Renal cortex interstitium (tissue), 11 donors: ENCODE data around the gene TMCC3. TPM values are rescaled to one million over a fixed set of nuclear protein-coding genes. Genes with fewer than 3 reads are reported as not detected.

Experiments used
- DNase-seq, 11 donors: peaks; one replicate each; pipeline ENCODE4 v3.0.0-alpha.2; 2013; ENCODE audit warnings: low read depth in 9 of 11, low spot score in 4 of 11; ENCODE audit errors: extremely low read depth in 1 of 11
- polyA plus RNA-seq, 3 donors: library from polyadenylated mRNA; unstranded; fragments of 120-200 nt; gene quantifications; one replicate each; pipeline ENCODE4 v1.2.1, GENCODE V29; 2013; ENCODE audit not compliant: insufficient read length in 3 of 3

Gene TMCC3
- polyA plus RNA-seq, 3 donors = 39.8 to 41.5 (median 40.2) TPM

DNA sequence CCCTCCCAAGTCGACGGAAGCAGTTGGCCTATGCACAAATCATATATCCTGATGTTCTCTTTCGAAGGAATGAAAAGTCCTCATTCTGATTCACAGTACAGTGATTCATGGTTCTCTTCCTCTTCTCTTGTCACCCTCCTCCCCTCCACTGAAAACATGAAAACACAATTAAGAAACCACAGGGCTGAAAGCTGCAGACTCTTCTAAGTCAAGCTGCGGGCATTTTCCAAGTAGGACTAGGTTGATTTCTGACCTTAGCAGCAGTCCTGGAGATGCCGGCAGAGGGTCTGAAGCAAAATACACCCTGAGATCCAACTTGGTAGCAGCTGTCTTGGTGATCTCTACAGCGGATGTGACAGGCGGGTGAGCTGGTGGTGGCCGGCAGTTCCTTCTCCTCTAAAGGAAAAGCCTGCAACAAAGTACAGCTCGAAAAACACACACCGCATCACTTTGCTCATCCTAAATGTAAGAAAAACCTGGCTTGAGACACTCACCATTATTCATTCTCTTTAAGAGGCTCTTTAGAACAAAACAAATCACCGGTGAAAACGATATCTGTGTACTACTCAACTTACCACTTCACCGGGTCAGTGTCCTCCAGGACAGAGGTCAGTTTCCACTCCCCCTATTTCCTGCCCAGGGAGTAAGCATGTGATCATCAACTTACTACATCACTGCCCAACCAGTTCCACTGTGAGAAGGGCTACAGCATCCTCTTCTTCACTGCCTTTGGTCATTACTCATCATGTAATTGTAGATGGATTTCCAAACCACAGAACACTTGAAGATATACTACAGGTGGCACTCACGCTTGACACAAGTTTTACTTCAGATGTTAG is 6.0 kb downstream of the TMCC3 start:
- DNase-seq = peak in 7 of 11 donors; percentile 52 to 85 (median 78)

DNA sequence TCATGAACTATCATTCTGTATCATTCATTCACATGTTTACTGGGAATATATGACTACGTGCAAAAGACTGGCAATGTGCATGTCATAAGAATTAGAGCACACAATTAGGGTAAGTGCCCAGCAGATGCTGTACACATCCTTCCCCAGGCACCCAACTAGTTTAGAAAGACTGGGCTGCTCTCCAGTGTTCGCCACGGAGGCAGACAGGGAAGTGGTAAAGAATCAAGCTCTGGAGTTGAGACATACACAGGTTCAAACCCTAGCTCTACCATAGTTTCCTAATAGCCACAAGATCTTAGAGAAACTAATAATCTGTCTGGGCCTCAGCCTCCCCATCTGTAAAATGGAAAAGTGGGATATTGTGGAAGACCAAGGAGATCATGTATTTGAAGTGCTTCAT is 6.8 kb downstream of the TMCC3 start:
- no peak for DNase-seq

DNA sequence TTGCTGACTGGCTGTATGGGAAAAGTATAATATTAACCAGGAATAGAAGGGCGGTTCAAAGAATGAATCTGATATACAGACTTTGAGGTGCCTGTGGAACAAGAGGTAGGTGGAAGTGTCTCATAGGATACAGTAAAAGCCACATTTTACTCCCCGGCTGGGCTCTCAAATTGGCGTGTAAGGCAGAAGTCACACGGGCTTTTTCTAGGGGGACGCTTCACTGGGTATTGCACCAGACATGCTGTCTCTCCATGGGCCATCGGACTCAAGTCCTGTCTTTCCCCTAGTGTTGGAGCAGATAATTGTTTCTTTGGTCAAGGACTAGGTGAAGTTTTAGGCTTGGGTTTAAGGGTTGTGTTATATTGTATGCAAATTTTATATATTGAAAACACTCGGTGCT is 9.1 kb downstream of the TMCC3 start:
- DNase-seq = no peak

DNA sequence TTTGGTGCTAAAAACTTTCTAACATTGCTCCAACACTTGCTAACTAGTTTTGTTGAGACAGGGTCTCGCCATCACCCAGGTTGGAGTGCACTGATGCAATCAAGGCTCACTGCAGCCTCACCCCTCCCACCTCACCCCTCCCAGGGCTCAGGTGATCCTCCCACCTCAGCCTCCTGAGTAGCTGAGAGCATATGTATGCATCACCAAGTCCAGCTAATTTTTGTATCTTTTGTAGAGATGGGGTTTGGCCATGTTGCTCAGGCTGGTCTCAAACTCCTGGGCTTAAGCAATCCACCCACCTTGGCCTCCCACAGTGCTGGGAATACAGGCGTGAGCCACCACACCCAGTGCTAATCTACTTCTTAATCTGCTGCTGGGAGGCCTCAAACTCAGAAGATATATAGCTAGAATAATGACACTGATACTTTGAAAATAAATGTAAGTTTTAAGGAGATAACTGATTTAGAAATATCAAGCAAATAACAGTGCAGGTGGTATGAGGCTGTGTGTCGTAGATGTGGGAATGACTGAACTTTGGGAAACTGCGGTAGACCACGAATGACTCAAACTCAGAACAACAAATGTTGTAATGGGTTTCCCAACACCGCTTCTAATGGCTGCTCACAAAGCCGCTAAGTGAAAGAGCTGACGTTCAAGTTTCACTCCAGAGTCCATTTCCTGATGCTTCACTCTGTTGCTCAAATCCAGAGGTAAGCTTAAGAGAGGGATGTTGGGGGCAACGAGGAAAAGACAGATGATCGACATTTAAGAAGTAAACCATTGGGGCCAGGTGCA is 10.0 kb downstream of the TMCC3 start:
- no peak for DNase-seq

DNA sequence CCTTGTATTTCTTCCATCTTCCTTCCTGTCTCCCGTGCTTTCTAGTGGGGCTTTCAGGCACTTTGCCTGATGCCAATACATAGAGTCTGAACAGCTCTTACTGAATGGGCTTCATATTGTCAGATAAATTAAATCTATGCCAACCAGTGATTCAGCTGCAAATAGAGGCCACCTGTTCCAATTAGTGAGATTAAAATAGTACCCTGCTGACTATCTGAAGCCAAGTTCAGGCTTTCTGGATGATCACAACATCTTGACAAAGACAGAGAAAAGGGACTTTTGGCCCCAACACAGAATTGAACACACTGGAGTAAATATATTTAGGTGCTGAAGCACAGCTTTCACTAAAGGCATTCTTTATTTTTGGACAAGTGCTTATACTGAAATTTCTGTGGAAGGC is 11.8 kb downstream of the TMCC3 start:
- no peak for DNase-seq

DNA sequence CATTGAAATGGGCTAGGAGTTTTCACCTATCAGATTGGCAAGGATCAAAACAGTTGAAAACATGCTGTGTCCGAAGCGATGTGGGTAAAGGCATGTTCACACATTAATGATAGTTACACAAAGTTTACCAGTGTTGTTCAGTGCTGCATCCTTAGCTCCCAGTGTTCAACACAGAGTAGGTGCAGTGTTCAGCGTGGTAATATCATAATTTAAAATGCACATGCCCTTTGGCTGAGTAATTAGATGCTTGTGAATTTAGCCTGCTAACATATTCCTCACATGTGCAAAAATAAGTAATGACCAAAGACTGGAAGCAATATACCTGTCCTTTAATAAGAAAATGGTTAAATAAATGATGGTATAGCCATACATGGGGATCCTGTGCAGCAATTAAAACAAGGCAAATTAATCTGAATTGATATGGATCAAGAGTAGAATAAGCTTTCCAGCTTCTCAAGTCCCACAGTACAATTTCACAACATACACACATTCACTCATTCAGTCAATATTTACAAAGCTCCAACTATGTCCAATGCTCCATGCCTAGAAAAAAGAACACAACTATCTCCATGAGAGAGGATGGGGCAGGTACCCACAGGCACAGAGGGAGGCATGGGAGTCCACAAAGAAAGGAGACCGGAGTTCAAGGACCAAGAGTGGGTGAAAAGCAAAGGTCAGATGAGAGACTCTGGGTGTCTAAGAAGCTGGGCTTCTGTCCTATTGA is 12.8 kb downstream of the TMCC3 start:
- DNase-seq = no peak

DNA sequence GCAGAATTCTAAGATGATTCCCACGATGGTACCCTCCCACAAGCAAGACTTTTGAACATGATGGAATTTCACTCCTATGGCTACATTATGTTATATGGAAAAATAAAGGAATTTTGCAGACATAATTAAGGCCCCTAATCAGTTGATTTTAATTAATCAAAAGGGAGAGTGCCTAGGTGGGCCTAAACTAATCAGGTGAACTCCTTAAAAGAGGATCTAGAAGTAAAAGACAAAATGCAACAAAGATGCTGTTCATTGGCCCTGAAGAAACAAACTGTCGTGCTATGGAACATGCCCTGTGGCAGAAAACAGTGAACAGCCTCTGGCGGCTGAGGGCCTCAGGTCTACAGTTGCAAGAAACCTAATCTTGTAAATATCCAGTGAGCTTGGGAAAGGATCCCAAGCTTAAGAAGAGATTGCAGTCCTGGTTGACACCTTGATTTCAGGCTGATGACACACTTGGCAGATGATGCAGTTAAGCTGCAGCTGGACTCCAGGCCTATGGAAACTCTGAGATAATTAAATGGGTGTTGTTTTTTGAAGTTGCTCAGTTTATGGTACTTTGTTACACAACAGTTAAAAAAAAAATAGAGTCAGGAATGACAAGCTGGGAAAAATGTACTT is 13.8 kb downstream of the TMCC3 start:
- DNase-seq = no peak

DNA sequence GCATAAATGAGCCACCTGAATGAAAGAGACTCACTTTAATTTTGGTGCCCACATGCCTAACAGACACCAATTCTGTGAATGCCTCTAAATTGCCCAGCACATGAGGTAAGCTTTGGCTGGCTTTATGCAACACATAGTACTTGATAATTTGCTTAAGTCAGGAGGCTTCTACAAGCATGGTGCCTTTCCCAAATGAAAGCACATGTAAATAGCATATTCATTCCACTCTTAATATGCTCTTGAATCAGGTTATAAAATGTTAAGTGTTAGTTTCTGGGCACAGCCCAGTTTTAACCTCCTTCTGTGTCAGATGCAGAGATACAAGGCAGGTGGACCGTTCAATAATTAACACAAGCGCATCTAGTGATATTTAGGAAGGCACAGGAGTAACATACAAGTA is 15.6 kb downstream of the TMCC3 start:
- no peak for DNase-seq

DNA sequence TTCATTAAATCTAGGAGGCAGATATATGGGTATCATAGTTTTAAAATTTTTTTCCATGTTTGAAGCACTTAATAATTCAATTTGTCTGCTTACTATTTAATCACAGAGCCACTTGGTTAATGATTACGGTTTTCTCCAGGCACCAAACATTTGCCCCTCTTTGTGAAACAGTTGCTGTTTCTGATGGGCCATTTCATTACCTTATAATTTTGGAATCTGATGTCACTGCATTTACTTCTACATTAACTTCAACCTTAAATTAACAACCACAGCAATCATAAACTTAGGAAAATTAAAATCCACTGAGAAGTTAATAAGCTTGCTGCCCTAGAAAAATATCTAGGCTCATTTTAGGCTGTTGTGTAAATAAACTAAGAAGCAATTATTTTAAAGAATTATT is 17.0 kb downstream of the TMCC3 start:
- no peak for DNase-seq

DNA sequence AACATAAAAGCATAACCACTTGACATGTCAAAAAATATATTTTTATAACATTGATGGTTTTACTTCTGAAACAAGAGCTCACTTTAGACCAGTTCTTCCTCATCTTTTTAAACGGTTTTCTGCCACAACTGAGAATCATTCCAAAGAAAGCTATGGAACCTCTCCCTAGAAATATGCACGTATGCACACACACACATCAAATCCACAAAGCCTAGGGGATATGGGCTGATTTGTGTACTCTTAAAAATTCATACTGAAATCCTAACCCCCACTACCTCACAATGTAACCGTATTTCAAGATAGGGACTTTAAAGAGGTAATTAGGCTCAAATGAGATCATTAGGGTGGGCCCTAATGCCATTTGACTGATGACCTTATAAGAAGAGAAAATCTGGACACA is 19.3 kb downstream of the TMCC3 start:
- no peak for DNase-seq

DNA sequence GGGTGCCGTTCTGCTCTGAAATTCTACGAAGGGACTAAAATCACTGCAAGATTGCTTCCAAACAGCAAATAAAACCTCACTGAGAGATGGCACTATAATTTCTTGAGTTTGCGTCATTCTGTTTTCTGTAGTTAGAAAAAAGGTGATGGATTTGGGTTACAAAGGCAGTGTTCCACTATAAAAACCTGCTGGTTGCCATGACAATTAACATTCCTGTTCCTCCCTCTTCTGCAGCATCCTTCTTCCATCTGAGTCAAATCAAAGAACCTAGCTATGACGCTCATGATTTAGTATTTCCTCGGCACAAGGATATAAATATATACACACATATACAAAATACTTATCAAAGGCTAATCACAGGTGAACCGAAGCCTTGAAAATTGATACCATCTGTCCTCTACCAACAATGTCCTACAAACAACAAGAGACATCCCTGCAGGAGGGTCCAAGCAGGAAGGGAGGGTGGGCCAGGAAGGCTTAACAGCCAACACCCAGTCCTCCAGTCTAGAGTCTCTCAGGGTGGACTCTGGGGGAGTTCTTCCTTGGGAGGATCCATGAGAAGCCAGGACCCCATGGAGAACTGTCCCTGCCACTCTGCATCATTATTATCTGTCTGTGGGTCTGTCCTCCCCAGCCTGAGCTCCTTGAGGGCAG is 21.4 kb downstream of the TMCC3 start:
- DNase-seq = no peak

DNA sequence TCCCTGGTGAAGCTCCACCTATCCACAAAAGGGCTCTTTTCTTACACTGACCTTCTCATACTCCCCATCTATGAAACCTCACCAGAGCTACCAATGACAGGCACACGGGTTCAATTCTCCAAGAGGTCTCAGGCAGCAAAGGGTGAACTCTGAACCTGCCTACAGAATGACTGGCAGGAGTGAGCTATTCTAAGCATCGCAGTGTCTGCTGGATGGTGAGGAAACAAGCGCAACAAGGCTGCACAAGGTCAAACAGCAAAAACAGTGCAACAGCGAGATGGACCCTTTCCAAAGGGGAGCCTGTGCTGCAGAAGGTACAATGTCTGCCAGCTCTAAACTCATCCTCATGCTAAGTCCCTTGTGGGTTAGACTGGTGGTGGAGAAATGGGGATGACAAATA is 22.0 kb downstream of the TMCC3 start:
- DNase-seq = no peak

DNA sequence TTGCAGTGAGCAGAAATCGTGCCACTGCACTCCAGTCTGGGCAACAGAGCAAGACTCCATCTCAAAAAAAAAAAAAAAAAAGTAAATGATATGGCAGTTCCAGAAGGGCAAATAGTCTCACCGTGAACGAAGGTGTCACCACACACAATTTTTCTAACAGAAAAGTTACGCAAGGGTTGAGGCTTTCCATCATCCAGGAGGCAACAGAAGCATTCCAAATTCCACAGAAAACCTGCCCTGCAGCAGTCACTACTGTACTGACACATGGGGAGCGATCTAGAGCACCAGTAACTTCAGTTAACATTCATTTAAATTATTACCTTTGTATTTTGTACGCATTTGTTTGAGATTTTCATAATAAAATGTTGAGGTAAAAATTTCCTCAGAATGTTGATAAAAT is 24.8 kb downstream of the TMCC3 start:
- no peak for DNase-seq

DNA sequence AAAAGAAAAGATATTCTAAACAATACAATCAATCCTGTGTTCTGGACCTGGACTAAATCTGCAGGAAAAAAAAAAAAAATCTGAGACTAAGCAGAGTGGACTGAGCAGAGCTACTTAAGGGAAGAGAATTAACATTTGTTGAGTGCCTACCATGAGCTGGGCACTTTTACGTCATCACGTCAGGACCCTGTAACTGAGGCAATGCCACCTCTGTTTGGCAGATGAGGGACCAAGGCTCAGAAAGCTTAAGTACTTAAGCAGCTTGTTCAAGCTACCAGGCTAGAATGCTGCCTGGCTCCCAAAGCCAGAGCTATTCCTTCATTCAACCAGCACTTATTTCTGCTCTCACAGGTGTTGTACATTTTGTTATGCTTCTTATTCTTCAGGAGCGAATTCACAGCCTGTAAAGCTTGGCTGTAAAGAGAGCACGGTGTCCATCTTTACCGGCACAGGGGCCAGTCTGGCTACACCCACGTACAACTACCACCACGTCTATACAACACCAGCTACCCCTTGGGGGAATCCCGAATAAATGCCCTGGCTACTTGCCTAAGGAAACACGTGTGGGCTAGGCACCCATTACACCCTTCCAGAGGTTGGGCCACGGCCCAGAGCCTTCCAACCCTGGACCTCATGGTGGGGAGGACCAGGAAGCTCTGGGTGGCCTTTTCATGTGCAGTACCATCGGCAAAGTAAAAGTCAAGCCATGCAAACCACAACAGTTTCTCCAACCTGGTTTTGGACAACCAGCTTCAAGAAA is 27.0 kb downstream of the TMCC3 start:
- DNase-seq = no peak

DNA sequence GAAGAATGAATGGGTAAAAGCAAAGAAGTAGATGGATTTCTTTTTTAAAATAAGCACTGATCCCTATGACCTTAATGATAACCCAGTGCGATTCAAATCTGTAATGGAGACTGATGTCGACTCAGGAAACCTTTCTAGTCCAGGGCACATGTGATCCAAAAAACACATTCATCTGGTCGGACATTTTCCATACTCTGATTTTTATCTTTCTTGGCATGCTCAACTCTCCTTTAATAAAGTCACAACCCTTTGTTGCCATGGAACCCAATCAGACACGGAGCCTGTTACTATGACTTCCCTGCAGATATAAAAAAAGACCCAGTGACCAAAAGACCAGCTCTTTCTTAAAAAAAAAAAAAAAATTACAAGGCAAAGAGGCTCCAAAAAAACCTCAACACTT is 27.9 kb downstream of the TMCC3 start:
- peak in 2 of 11 donors; percentile 48 to 65 for DNase-seq

DNA sequence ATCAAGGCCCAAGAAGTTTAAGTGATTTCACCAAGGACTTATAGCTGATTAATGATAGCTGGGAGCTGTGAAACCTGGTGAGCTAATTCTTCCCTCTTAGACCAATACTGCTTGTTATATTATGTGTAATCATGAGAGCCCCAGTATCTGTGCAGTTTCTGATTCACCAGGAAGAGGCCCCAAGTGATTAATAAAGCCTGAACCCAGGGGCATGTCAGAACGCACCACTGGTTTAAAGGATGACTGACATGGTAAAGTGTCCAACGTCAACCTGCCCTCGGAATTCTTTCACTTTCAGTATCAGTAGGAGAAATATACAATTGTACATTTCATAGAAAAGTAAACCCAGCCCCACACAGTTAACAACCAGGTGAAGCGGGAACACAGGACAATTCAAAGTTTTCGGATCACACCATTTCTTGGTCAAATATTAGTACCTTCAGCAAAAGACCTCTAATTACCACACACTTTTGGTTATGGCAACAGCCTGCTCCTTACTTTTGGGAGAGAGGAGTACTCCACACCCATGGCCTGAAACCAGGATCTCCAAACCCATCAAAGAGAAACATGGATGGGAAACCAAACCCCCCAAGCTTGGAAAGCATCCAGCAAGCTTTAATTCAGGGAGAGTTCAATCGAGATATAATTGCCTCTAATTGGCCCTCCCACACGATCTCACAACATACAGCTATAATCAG is 28.5 kb downstream of the TMCC3 start:
- no peak for DNase-seq

DNA sequence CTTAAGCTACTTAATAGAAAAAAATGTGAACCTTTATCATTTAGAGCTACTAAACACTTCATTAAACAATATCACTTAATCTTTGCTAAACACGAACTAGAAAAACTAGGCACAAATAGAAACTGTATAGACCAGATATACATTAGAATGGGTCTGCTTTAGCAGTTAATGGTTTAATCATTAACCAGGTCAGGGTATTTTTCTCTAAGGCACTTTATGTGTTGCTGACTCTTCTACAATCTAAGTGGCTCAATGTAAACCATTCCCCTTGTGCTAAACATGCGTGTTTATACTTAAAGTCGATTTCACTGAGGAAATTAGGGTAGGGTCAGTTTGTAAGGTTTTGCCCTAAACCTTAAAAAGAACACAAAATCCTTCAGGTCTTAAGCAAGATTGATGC is 29.7 kb downstream of the TMCC3 start:
- DNase-seq = no peak
